ENCODE data around the gene OXSR1.

Gene OXSR1

GRCh38 chr3:38120693-38121450 lies 44.5 kb upstream of the OXSR1 start:
- WGBS (ENCODE audit: extremely low coverage, insufficient coverage, insufficient read length): no CpG with 5 or more reads among the region's 11 CpGs
- H3K79me2 ChIP-seq (ENCODE audit: control insufficient read depth, insufficient read depth, low read length, poor library complexity): no peaks in the 10 kb centered on the region

GRCh38 chr3:38121451-38121831 lies 43.9 kb upstream of the OXSR1 start:
- Histone ChIP-seq H2AFZ (ENCODE audit: insufficient read depth, low read length, poor library complexity) (no peak overlapping the region), H3K79me1 (ENCODE audit: low read length) (no peaks in the 10 kb centered on the region), H3K36me3 (ENCODE audit: control insufficient read depth in 1 of 2, insufficient read depth in 2 of 2, low read length in 2 of 2) (peaks cover 44 to 52% of the 10 kb centered on the region in 2 experiments), H3K4me1 (ENCODE audit: control insufficient read depth in 1 of 2, insufficient read depth in 2 of 2, low read length in 2 of 2) (no peaks in the 10 kb centered on the region), H3K14ac (ENCODE audit: low read length) (no peak overlapping the region), H3K79me2 (ENCODE audit: control insufficient read depth, insufficient read depth, low read length, poor library complexity) (no peaks in the 10 kb centered on the region), H3K23ac (ENCODE audit: low read length) (no peak overlapping the region), H3K4me3 (ENCODE audit: low read depth, low read length) (no peak overlapping the region), H2BK120ac (ENCODE audit: insufficient read depth, low read length, poor library complexity) (no peak overlapping the region), H3K9ac (ENCODE audit: low read length) (no peak overlapping the region), H2BK12ac (ENCODE audit: low read length) (no peak overlapping the region), H3K18ac (ENCODE audit: low read length) (no peak overlapping the region), H3K27me3 (ENCODE audit: insufficient read depth, low read length) (no peaks in the 10 kb centered on the region), H4K12ac (ENCODE audit: low read depth, low read length) (no peak overlapping the region), H3K27ac (ENCODE audit: low read depth, low read length) (no peak overlapping the region), H3K4ac (ENCODE audit: low read depth, low read length) (no peak overlapping the region), H2BK5ac (ENCODE audit: low read depth, low read length, poor library complexity) (no peak overlapping the region), H4K8ac (ENCODE audit: low read depth, low read length) (no peak overlapping the region), H4K91ac (ENCODE audit: low read depth, low read length) (no peak overlapping the region), H2AK5ac (ENCODE audit: low read length) (no peak overlapping the region), H3K4me2 (ENCODE audit: low read length) (no peak overlapping the region), H3K9me3 (ENCODE audit: insufficient read depth, low read depth, low read length) (peaks cover 3% of the 10 kb centered on the region)
- DNase-seq: no peak
- WGBS (ENCODE audit: extremely low coverage, insufficient coverage, insufficient read length): no CpG with 5 or more reads among the region's 9 CpGs

More at GRCh38 chr3:38120693-38121450, 44.5 kb upstream of the OXSR1 start:
- no peak overlapping the region for H4K12ac ChIP-seq (ENCODE audit: low read depth, low read length)
- H2BK120ac ChIP-seq (ENCODE audit: insufficient read depth, low read length, poor library complexity): no peak overlapping the region
- no peak overlapping the region for H2BK12ac ChIP-seq (ENCODE audit: low read length)
- no peak for DNase-seq
- no peak overlapping the region for H2AFZ ChIP-seq (ENCODE audit: insufficient read depth, low read length, poor library complexity)
- H4K8ac ChIP-seq (ENCODE audit: low read depth, low read length): no peak overlapping the region
- H3K27ac ChIP-seq (ENCODE audit: low read depth, low read length): no peak overlapping the region
- no peak overlapping the region for H4K91ac ChIP-seq (ENCODE audit: low read depth, low read length)
- no peaks in the 10 kb centered on the region for H3K4me1 ChIP-seq (ENCODE audit: control insufficient read depth in 1 of 2, insufficient read depth in 2 of 2, low read length in 2 of 2)
- no peak overlapping the region for H3K14ac ChIP-seq (ENCODE audit: low read length)
- no peak overlapping the region for H3K4ac ChIP-seq (ENCODE audit: low read depth, low read length)
- H3K27me3 ChIP-seq (ENCODE audit: insufficient read depth, low read length): no peaks in the 10 kb centered on the region
- H3K4me3 ChIP-seq (ENCODE audit: low read depth, low read length): no peak overlapping the region
- peaks cover 38 to 46% of the 10 kb centered on the region in 2 experiments for H3K36me3 ChIP-seq (ENCODE audit: control insufficient read depth in 1 of 2, insufficient read depth in 2 of 2, low read length in 2 of 2)
- no peak overlapping the region for H3K4me2 ChIP-seq (ENCODE audit: low read length)
- no peak overlapping the region for H2AK5ac ChIP-seq (ENCODE audit: low read length)
- H3K9ac ChIP-seq (ENCODE audit: low read length): no peak overlapping the region
- no peak overlapping the region for H2BK5ac ChIP-seq (ENCODE audit: low read depth, low read length, poor library complexity)
- H3K18ac ChIP-seq (ENCODE audit: low read length): no peak overlapping the region
- no peaks in the 10 kb centered on the region for H3K79me1 ChIP-seq (ENCODE audit: low read length)
- peaks cover 3% of the 10 kb centered on the region for H3K9me3 ChIP-seq (ENCODE audit: insufficient read depth, low read depth, low read length)
- H3K23ac ChIP-seq (ENCODE audit: low read length): no peak overlapping the region

- H4K8ac ChIP-seq (ENCODE audit: low read depth, low read length): no peak overlapping the region
- H4K12ac ChIP-seq (ENCODE audit: low read depth, low read length): no peak overlapping the region
- H3K4me2 ChIP-seq (ENCODE audit: low read length): no peak overlapping the region
- no peak overlapping the region for H3K27ac ChIP-seq (ENCODE audit: low read depth, low read length)
- H4K91ac ChIP-seq (ENCODE audit: low read depth, low read length): no peak overlapping the region
- H3K14ac ChIP-seq (ENCODE audit: low read length): no peak overlapping the region
- no peaks in the 10 kb centered on the region for H3K27me3 ChIP-seq (ENCODE audit: insufficient read depth, low read length)
- H3K23ac ChIP-seq (ENCODE audit: low read length): no peak overlapping the region
- no peak overlapping the region for H3K4ac ChIP-seq (ENCODE audit: low read depth, low read length)
- no peaks in the 10 kb centered on the region for H3K79me1 ChIP-seq (ENCODE audit: low read length)
- no peak overlapping the region for H2BK12ac ChIP-seq (ENCODE audit: low read length)
- no peaks in the 10 kb centered on the region for H3K79me2 ChIP-seq (ENCODE audit: control insufficient read depth, insufficient read depth, low read length, poor library complexity)
- H2BK5ac ChIP-seq (ENCODE audit: low read depth, low read length, poor library complexity): no peak overlapping the region
- DNase-seq: no peak
- no peak overlapping the region for H3K18ac ChIP-seq (ENCODE audit: low read length)
- H3K9me3 ChIP-seq (ENCODE audit: insufficient read depth, low read depth, low read length): peaks cover 3% of the 10 kb centered on the region
- H3K4me1 ChIP-seq (ENCODE audit: control insufficient read depth in 1 of 2, insufficient read depth in 2 of 2, low read length in 2 of 2): no peaks in the 10 kb centered on the region
- H3K36me3 ChIP-seq (ENCODE audit: control insufficient read depth in 1 of 2, insufficient read depth in 2 of 2, low read length in 2 of 2): peaks cover 46 to 56% of the 10 kb centered on the region in 2 experiments
- H3K4me3 ChIP-seq (ENCODE audit: low read depth, low read length): no peak overlapping the region
- H2AFZ ChIP-seq (ENCODE audit: insufficient read depth, low read length, poor library complexity): no peak overlapping the region
- no CpG with 5 or more reads among the region's 13 CpGs for WGBS (ENCODE audit: extremely low coverage, insufficient coverage, insufficient read length)
- H2BK120ac ChIP-seq (ENCODE audit: insufficient read depth, low read length, poor library complexity): no peak overlapping the region
- H3K9ac ChIP-seq (ENCODE audit: low read length): no peak overlapping the region
- H2AK5ac ChIP-seq (ENCODE audit: low read length): no peak overlapping the region
Observed at GRCh38 chr3:38121832-38122461, 43.4 kb upstream of the OXSR1 start.

- no peaks in the 10 kb centered on the region for H3K4me1 ChIP-seq (ENCODE audit: control insufficient read depth in 1 of 2, insufficient read depth in 2 of 2, low read length in 2 of 2)
- no peak overlapping the region for H3K23ac ChIP-seq (ENCODE audit: low read length)
- no peak overlapping the region for H4K8ac ChIP-seq (ENCODE audit: low read depth, low read length)
- H3K4ac ChIP-seq (ENCODE audit: low read depth, low read length): no peak overlapping the region
- H3K79me2 ChIP-seq (ENCODE audit: control insufficient read depth, insufficient read depth, low read length, poor library complexity): no peaks in the 10 kb centered on the region
- H3K27me3 ChIP-seq (ENCODE audit: insufficient read depth, low read length): no peaks in the 10 kb centered on the region
- no peak overlapping the region for H3K27ac ChIP-seq (ENCODE audit: low read depth, low read length)
- H3K4me3 ChIP-seq (ENCODE audit: low read depth, low read length): no peak overlapping the region
- no peak for DNase-seq
- no peak overlapping the region for H2AK5ac ChIP-seq (ENCODE audit: low read length)
- H4K91ac ChIP-seq (ENCODE audit: low read depth, low read length): no peak overlapping the region
- WGBS (ENCODE audit: extremely low coverage, insufficient coverage, insufficient read length): no CpG with 5 or more reads among the region's 9 CpGs
- peaks cover 54 to 65% of the 10 kb centered on the region in 2 experiments for H3K36me3 ChIP-seq (ENCODE audit: control insufficient read depth in 1 of 2, insufficient read depth in 2 of 2, low read length in 2 of 2)
- no peaks in the 10 kb centered on the region for H3K79me1 ChIP-seq (ENCODE audit: low read length)
- no peak overlapping the region for H4K12ac ChIP-seq (ENCODE audit: low read depth, low read length)
- peaks cover 3% of the 10 kb centered on the region for H3K9me3 ChIP-seq (ENCODE audit: insufficient read depth, low read depth, low read length)
- no peak overlapping the region for H2BK120ac ChIP-seq (ENCODE audit: insufficient read depth, low read length, poor library complexity)
- H3K14ac ChIP-seq (ENCODE audit: low read length): no peak overlapping the region
- H3K18ac ChIP-seq (ENCODE audit: low read length): no peak overlapping the region
- no peak overlapping the region for H2BK12ac ChIP-seq (ENCODE audit: low read length)
- H2AFZ ChIP-seq (ENCODE audit: insufficient read depth, low read length, poor library complexity): no peak overlapping the region
- H2BK5ac ChIP-seq (ENCODE audit: low read depth, low read length, poor library complexity): no peak overlapping the region
- no peak overlapping the region for H3K4me2 ChIP-seq (ENCODE audit: low read length)
- H3K9ac ChIP-seq (ENCODE audit: low read length): no peak overlapping the region
Observed at GRCh38 chr3:38122712-38123290, 42.5 kb upstream of the OXSR1 start.

Data from trophoblast cell (in vitro differentiated cells and primary cell).